Mucosa of stomach (tissue), 1 donor: ENCODE data around the gene C1QTNF12.

Source experiments
- H3K27me3 ChIP-seq: one replicate; pipeline ENCODE4 v1.7.0; 2013; ENCODE audit warnings: mild to moderate bottlenecking, low read length; ENCODE audit not compliant: control insufficient read depth, insufficient read depth
- H3K36me3 ChIP-seq: one replicate; pipeline ENCODE4 v1.7.0; 2013; ENCODE audit warnings: low read length; ENCODE audit not compliant: control insufficient read depth, insufficient read depth
- H3K4me1 ChIP-seq: one replicate; pipeline ENCODE4 v1.7.0; 2013; ENCODE audit warnings: mild to moderate bottlenecking, low read length; ENCODE audit not compliant: control insufficient read depth, insufficient read depth
- H3K4me3 ChIP-seq: one replicate; pipeline ENCODE4 v1.7.0; 2013; ENCODE audit warnings: low read length
- H3K9ac ChIP-seq: one replicate; pipeline ENCODE4 v1.7.0; 2013; ENCODE audit warnings: mild to moderate bottlenecking, low read length, moderate library complexity
- H3K9me3 ChIP-seq: one replicate; pipeline ENCODE4 v1.7.0; 2013; ENCODE audit warnings: mild to moderate bottlenecking, low read length, moderate library complexity; ENCODE audit not compliant: control insufficient read depth
- donor health status: Pancreatic carcinoma.

C1QTNF12 gene

DNA sequence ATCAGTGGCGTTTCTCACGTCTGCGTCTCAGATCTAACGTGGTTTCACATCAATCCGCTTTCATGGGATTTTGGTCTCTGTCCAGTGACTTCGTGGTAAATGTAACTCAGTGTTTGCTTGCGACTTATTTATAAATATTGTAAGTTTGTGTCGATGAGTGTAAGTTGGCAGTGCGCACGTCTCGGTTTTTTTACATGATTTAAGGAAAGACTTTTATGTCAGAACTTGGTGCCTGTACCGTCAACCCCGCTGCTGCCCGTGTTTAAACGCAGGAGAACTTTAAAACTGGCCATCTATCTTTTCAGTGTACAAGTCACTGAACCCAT, 13.0 kb downstream of the C1QTNF12 start:
- peaks cover 22% of the 10 kb centered on the region for H3K27me3 ChIP-seq
- no peaks in the 10 kb centered on the region for H3K36me3 ChIP-seq
- no peak overlapping the region for H3K4me3 ChIP-seq
- no peak overlapping the region for H3K9ac ChIP-seq
- no peaks in the 10 kb centered on the region for H3K9me3 ChIP-seq
- H3K4me1 ChIP-seq: peaks cover 37% of the 10 kb centered on the region

GRCh38 chr1:1232796-1233566, 13.5 kb downstream of the C1QTNF12 start:
- no peak overlapping the region for H3K4me3 ChIP-seq
- no peak overlapping the region for H3K9ac ChIP-seq
- peaks cover 31% of the 10 kb centered on the region for H3K4me1 ChIP-seq

GRCh38 chr1:1232208-1232795, 14.2 kb downstream of the C1QTNF12 start, which contains the start of gene B3GALT6:
Gene B3GALT6 (plus strand): TSS chr1:1232237. CDS start chr1:1232279, 42 bp downstream.
- no peaks in the 10 kb centered on the region for H3K36me3 ChIP-seq
- peak within 1 kb of the TSS; percentile 91 for H3K9ac ChIP-seq
- H3K4me3 ChIP-seq: peak within 1 kb of the TSS; percentile 97
- peaks cover 10% of the 10 kb centered on the region for H3K27me3 ChIP-seq
- peaks cover 25% of the 10 kb centered on the region for H3K4me1 ChIP-seq
- no peaks in the 10 kb centered on the region for H3K9me3 ChIP-seq

More at GRCh38 chr1:1232796-1233566, 13.5 kb downstream of the C1QTNF12 start:
- peaks cover 17% of the 10 kb centered on the region for H3K27me3 ChIP-seq
- no peaks in the 10 kb centered on the region for H3K9me3 ChIP-seq
- H3K36me3 ChIP-seq: no peaks in the 10 kb centered on the region

GRCh38 chr1:1231400-1232207, 14.9 kb downstream of the C1QTNF12 start, which contains the start of gene SDF4:
Gene SDF4 (minus strand): TSS chr1:1232001. CDS start chr1:1228772, 3,229 bp downstream.
- Histone ChIP-seq H3K9me3 (no peaks in the 10 kb centered on the region), H3K27me3 (peaks cover 3% of the 10 kb centered on the region), H3K9ac (peak within 1 kb of the TSS; percentile 91), H3K36me3 (peaks cover 4% of the 10 kb centered on the region), H3K4me1 (peaks cover 21% of the 10 kb centered on the region), H3K4me3 (peak within 1 kb of the TSS; percentile 97)

DNA sequence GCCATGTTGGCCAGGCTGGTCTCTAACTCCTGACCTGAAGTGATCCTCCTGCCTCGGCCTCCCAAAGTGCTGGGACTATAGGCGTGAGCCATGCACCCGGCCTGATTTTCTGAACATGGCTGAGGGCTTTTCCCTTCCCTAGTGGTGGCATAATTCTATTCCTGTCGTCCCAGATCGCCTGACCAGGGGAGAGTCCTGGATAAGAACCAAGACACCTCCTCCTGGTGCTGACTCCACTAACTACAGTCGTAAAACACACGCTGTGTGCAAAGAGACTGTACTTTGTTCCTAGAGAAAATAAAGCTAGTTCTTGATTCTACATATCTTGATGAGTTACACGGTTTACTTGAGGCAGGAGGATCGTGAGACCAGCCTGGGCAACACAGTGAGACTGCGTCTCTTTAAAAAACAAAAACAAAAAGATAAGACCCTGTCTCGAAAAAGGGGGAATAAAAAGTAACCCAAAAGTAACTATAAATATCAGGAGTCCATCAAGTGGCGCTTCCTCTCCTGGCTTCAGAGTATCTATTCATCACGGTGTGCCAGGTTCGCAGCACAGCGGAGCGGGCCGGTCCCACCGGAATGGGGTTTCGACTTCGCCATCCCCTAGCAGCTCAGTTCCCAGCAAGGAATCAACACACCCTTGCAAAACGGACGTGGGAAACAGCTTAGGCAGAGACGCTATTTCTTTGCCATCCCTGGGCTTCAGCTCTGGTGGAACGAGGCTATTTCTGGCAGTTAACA, 15.7 kb downstream of the C1QTNF12 start:
- Histone ChIP-seq H3K9me3 (no peaks in the 10 kb centered on the region), H3K4me3 (peak overlapping the region; percentile 97), H3K9ac (peak overlapping the region; percentile 91), H3K27me3 (no peaks in the 10 kb centered on the region), H3K36me3 (peaks cover 5% of the 10 kb centered on the region), H3K4me1 (peaks cover 22% of the 10 kb centered on the region)

DNA sequence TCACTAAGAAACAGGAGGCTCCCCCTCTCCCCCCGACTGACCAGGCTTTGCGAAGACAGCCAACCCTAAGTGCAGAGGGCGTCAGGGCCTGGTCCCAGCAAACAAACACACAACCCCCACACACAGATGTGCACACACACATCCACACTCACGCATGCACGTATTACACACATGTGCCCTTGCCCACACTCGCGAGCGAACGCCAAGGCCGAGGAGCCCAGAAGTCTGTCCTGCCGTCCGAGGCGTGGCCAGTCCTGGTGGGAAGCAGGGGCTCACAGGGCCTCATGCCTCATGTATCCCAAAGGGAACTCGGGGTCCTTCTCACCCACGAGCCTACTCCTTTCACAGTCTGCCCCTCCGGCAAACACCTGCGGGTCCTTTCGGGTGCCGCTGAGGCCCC, 16.8 kb downstream of the C1QTNF12 start:
- Histone ChIP-seq H3K4me3 (no peak overlapping the region), H3K9ac (peak overlapping the region; percentile 16), H3K36me3 (peaks cover 5% of the 10 kb centered on the region), H3K27me3 (no peaks in the 10 kb centered on the region), H3K9me3 (no peaks in the 10 kb centered on the region), H3K4me1 (peaks cover 33% of the 10 kb centered on the region)

- Histone ChIP-seq H3K36me3 (peaks cover 5% of the 10 kb centered on the region), H3K9ac (no peak overlapping the region), H3K4me3 (no peak overlapping the region), H3K4me1 (peaks cover 34% of the 10 kb centered on the region), H3K9me3 (no peaks in the 10 kb centered on the region), H3K27me3 (no peaks in the 10 kb centered on the region)
These were observed 17.8 kb downstream of the C1QTNF12 start for GRCh38 chr1:1228596-1229321.

DNA sequence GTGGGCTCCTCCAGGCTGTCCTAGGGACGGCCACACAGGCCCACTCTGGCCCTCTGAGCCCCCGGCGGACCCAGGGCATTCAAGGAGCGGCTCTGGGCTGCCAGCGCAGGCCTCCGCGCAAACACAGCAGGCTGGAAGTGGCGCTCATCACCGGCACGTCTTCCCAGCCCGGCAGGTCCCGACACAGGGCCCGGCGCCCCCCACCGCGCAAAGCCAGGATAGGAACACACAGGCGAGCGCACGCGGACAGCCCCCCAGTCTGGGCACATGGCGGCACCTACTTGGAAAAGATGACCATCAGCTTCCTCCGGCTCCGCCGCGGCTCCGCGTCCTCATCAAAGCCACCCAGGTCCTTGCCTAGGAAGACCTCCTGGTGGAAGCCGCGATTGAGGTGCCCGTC, 18.3 kb downstream of the C1QTNF12 start:
- Histone ChIP-seq H3K9ac (no peak overlapping the region), H3K9me3 (no peaks in the 10 kb centered on the region), H3K27me3 (no peaks in the 10 kb centered on the region), H3K36me3 (peaks cover 5% of the 10 kb centered on the region), H3K4me3 (no peak overlapping the region), H3K4me1 (peaks cover 30% of the 10 kb centered on the region)

DNA sequence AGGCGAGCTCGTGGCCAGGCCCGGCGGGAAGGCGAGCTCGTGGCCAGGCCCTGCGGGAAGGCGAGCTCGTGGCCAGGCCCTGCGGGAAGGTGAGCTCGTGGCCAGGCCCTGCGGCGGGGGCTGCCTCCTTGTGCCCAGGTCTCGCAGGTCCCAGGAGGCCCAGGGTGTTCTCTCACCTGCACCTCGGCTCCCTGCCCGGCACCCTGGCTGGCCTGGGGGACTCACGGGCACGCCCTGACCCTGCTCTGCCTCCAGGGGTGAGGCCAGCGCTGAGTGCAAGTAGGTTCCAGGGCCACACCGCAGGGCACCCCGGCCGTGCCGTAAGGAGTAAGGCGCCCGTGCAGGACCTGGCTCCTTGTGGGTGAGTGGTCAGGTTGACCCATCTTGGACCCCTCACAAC, 19.1 kb downstream of the C1QTNF12 start:
- no peaks in the 10 kb centered on the region for H3K27me3 ChIP-seq
- no peak overlapping the region for H3K4me3 ChIP-seq
- no peaks in the 10 kb centered on the region for H3K9me3 ChIP-seq
- H3K9ac ChIP-seq: no peak overlapping the region
- peaks cover 25% of the 10 kb centered on the region for H3K4me1 ChIP-seq
- H3K36me3 ChIP-seq: peaks cover 10% of the 10 kb centered on the region

DNA sequence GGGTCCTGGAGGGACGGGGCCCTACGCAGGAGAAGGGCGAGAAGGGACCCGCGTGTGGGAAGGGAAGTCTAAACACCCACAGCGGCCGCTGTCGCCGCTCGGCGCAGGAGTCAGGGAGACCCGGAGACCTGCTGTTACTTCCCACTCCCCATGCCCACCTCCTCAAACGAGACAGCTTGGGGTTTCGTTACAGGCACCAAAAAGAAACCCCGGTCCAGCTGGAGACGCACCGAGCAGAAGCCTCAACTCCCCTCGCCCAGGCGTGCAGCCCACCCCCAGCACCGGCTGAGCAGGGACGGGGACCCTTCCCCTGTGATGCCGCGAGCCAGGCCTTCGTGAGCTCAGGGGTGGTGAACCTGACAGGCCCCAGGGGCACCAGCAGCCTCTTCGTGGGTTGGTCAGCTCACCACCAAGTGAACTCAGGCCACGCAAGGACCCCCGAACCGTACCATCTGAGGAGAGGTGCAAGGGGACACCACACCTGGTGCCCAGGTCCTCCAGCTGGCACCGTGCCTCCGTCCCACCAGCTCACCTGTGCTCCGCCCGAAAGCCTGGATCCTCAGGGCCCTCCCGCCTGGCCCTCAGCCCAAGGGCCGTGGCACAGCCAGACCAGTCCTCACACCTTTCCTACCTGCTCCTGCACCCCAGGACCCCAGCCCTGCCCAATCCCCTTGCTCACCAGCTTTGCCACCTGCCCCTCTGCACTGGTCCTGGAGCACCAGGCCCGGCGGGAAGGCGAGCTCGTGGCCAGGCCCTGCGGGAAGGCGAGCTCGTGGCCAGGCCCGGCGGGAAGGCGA, 19.8 kb downstream of the C1QTNF12 start:
- H3K4me3 ChIP-seq: no peak overlapping the region
- peaks cover 10% of the 10 kb centered on the region for H3K36me3 ChIP-seq
- peaks cover 31% of the 10 kb centered on the region for H3K4me1 ChIP-seq
- no peaks in the 10 kb centered on the region for H3K27me3 ChIP-seq
- no peak overlapping the region for H3K9ac ChIP-seq
- H3K9me3 ChIP-seq: no peaks in the 10 kb centered on the region
